GM23338 (cell line): ENCODE results near the gene SHISA4. TPM values are rescaled to one million over a fixed set of nuclear protein-coding genes. Genes with fewer than 3 reads are reported as not detected.
A peak's percentile ranks its signal among the peaks of the same experiment; 100 is the strongest.

Experiments
- ATAC-seq: fragments of 200-7000 bp; cut with Tn5 transposase; 3 replicates; pipeline ENCODE4 v1.9.1; 2020
- DNase-seq: peaks from one replicate; pipeline ENCODE4 v3.0.0-alpha.2; 2015; ENCODE audit warnings: low spot score
- H2AFZ ChIP-seq: fragments of 200-600 bp; sonication (generic); 2 replicates; pipeline ENCODE4 v1.8.0; 2016; ENCODE audit warnings: antibody characterized with exemption, mild to moderate bottlenecking, moderate library complexity
- H3F3A ChIP-seq: fragments of 200-600 bp; sonication (generic); replicated peaks from 2 replicates; pipeline ENCODE4 v1.8.0; 2017; ENCODE audit warnings: antibody characterized with exemption, mixed run types, low read depth
- H3K27ac ChIP-seq: fragments of 200-600 bp; sonication (generic); 2 replicates; pipeline ENCODE4 v1.6.1; 2016; ENCODE audit warnings: low read depth
- H3K27me3 ChIP-seq: fragments of 200-600 bp; sonication (generic); 2 replicates; pipeline ENCODE4 v1.8.0; 2016; ENCODE audit warnings: mild to moderate bottlenecking, mixed run types, moderate library complexity; ENCODE audit not compliant: insufficient read depth
- H3K36me3 ChIP-seq: fragments of 200-600 bp; sonication (generic); 2 replicates; pipeline ENCODE4 v1.8.0; 2016; ENCODE audit warnings: mild to moderate bottlenecking; ENCODE audit not compliant: insufficient read depth
- H3K4me1 ChIP-seq: fragments of 200-600 bp; sonication (generic); 2 replicates; pipeline ENCODE4 v1.8.0; 2016; ENCODE audit warnings: mild to moderate bottlenecking, moderate library complexity; ENCODE audit not compliant: insufficient read depth
- H3K4me2 ChIP-seq: fragments of 200-600 bp; sonication (generic); 2 replicates; pipeline ENCODE4 v1.7.1; 2017; ENCODE audit warnings: mixed run types
- H3K4me3 ChIP-seq: fragments of 200-600 bp; sonication (generic); 2 replicates; pipeline ENCODE4 v1.6.1; 2016; ENCODE audit warnings: mixed run types
- H3K79me2 ChIP-seq: fragments of 200-600 bp; sonication (generic); replicated peaks from 2 replicates; pipeline ENCODE4 v1.8.0; 2017; ENCODE audit warnings: mild to moderate bottlenecking; ENCODE audit not compliant: insufficient read depth
- H3K9me2 ChIP-seq: fragments of 200-600 bp; sonication (generic); 2 replicates; pipeline ENCODE4 v1.8.0; 2017; ENCODE audit not compliant: insufficient read depth
- H4K20me1 ChIP-seq: fragments of 200-600 bp; sonication (generic); replicated peaks from 2 replicates; pipeline ENCODE4 v1.8.0; 2017; ENCODE audit warnings: mild to moderate bottlenecking; ENCODE audit not compliant: insufficient read depth
- H3K27ac Mint-ChIP-seq: 2 replicates; pipeline ENCODE4 v1.8.0; 2020; ENCODE audit warnings: inconsistent platforms, mild to moderate bottlenecking, moderate library complexity, mixed read lengths
- H3K27me3 Mint-ChIP-seq: 3 replicates; pipeline ENCODE4 v1.8.0; 2022; ENCODE audit warnings: low read depth, mild to moderate bottlenecking, moderate library complexity, mixed read lengths, inconsistent platforms; ENCODE audit not compliant: insufficient read depth, poor library complexity
- H3K36me3 Mint-ChIP-seq: 3 replicates; pipeline ENCODE4 v1.8.0; 2021; ENCODE audit warnings: low read depth, mild to moderate bottlenecking, inconsistent platforms, moderate library complexity, mixed read lengths
- H3K4me1 Mint-ChIP-seq: 3 replicates; pipeline ENCODE4 v1.8.0; 2020; ENCODE audit warnings: mild to moderate bottlenecking, inconsistent platforms, mixed read lengths
- H3K4me3 Mint-ChIP-seq: 3 replicates; pipeline ENCODE4 v1.8.0; 2021; ENCODE audit warnings: moderate library complexity, mild to moderate bottlenecking, inconsistent platforms, mixed read lengths
- H3K9me3 Mint-ChIP-seq: 3 replicates; pipeline ENCODE4 v1.8.0; 2020; ENCODE audit warnings: moderate library complexity, mild to moderate bottlenecking, inconsistent platforms, mixed read lengths
- JUNB ChIP-seq: IDR thresholded peaks from one replicate; pipeline ENCODE4 v1.6.1; 2016; ENCODE audit warnings: antibody characterized with exemption; ENCODE audit not compliant: unreplicated experiment
- NANOG ChIP-seq: IDR thresholded peaks from 2 replicates; pipeline ENCODE4 v1.6.1; 2016; ENCODE audit warnings: antibody characterized with exemption, borderline replicate concordance
- STAT1 ChIP-seq: IDR thresholded peaks from one replicate; pipeline ENCODE4 v1.6.1; 2016; ENCODE audit warnings: antibody characterized with exemption; ENCODE audit not compliant: unreplicated experiment
- ZNF114 ChIP-seq: fragments of 250-450 bp; sonication (Bioruptor Pico); IDR thresholded peaks from 2 replicates; pipeline ENCODE4 v1.5.0; 2020; ENCODE audit warnings: mild to moderate bottlenecking, moderate library complexity
- ZNF331 ChIP-seq: fragments of 250-450 bp; sonication (Bioruptor Pico); IDR thresholded peaks from 2 replicates; pipeline ENCODE4 v1.5.0; 2020; ENCODE audit warnings: low read depth, mild to moderate bottlenecking, moderate library complexity
- polyA plus RNA-seq: library from polyadenylated mRNA; unstranded; fragments of >200 nt; fragmentation: Nextera tagmentation; extraction: Ambion mirVana; gene quantifications from 2 replicates; pipeline ENCODE4 v1.2.1, GENCODE V29; 2016
- total RNA-seq: library from RNA; depleted of rRNA; stranded (reverse); fragments of >200 nt; shearing (Covaris generic); gene quantifications from 2 replicates; pipeline ENCODE4 v1.2.3, GENCODE V29; 2014
- TF ChIP-seq, protein P1 (sequence below), 2 experiments: fragments of 200-600 bp in 1 of 2; sonication (generic) in 1 of 2; conservative IDR thresholded peaks; 2 replicates each; pipeline versions ENCODE4 v1.5.1 to v1.6.1; 2016 to 2017; ENCODE audit warnings: antibody characterized with exemption in 2 of 2, low read depth in 2 of 2, mild to moderate bottlenecking in 2 of 2, moderate library complexity in 1 of 2
- TF ChIP-seq, protein P2 (sequence below): IDR thresholded peaks from one replicate; pipeline ENCODE4 v1.6.1; 2018; ENCODE audit warnings: antibody characterized with exemption; ENCODE audit not compliant: unreplicated experiment
- TF ChIP-seq, protein P3 (sequence below): fragments of 250-450 bp; sonication (Bioruptor Pico); IDR thresholded peaks from 2 replicates; pipeline ENCODE4 v1.5.0; 2020; ENCODE audit warnings: mild to moderate bottlenecking, moderate library complexity
- TF ChIP-seq, protein P4 (sequence below): IDR thresholded peaks from 2 replicates; pipeline ENCODE4 v1.6.1; 2016; ENCODE audit warnings: antibody characterized with exemption

The SHISA4 gene
- total and polyA plus RNA-seq, 2 experiments from 2014 or later, result 8.0 to 9.2 TPM

DNA sequence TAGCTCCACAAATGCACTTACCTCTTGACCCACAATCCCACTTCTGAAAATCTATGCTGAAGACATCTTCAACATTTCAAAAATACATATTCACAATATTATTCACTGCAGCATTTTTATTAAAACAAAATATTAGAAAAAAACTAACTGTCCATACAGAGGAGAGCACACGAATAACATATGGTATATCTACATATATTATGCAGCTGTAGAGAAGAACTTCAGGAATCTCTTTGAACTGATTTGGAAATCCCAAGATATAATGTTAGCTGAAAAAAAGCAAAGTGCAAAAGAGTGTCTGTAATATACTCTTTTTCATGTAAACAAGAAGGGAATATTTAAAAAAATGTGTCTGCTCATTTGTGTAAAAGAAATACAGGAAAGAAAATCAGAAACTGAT is 48.2 kb upstream of the SHISA4 start (continued):
- TF ChIP-seq, protein P1, sequence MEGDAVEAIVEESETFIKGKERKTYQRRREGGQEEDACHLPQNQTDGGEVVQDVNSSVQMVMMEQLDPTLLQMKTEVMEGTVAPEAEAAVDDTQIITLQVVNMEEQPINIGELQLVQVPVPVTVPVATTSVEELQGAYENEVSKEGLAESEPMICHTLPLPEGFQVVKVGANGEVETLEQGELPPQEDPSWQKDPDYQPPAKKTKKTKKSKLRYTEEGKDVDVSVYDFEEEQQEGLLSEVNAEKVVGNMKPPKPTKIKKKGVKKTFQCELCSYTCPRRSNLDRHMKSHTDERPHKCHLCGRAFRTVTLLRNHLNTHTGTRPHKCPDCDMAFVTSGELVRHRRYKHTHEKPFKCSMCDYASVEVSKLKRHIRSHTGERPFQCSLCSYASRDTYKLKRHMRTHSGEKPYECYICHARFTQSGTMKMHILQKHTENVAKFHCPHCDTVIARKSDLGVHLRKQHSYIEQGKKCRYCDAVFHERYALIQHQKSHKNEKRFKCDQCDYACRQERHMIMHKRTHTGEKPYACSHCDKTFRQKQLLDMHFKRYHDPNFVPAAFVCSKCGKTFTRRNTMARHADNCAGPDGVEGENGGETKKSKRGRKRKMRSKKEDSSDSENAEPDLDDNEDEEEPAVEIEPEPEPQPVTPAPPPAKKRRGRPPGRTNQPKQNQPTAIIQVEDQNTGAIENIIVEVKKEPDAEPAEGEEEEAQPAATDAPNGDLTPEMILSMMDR (conservative IDR thresholded peaks at IDR 0.05; ENCODE audit: low read depth in 2 of 2), result no peak
- TF ChIP-seq, protein P2, sequence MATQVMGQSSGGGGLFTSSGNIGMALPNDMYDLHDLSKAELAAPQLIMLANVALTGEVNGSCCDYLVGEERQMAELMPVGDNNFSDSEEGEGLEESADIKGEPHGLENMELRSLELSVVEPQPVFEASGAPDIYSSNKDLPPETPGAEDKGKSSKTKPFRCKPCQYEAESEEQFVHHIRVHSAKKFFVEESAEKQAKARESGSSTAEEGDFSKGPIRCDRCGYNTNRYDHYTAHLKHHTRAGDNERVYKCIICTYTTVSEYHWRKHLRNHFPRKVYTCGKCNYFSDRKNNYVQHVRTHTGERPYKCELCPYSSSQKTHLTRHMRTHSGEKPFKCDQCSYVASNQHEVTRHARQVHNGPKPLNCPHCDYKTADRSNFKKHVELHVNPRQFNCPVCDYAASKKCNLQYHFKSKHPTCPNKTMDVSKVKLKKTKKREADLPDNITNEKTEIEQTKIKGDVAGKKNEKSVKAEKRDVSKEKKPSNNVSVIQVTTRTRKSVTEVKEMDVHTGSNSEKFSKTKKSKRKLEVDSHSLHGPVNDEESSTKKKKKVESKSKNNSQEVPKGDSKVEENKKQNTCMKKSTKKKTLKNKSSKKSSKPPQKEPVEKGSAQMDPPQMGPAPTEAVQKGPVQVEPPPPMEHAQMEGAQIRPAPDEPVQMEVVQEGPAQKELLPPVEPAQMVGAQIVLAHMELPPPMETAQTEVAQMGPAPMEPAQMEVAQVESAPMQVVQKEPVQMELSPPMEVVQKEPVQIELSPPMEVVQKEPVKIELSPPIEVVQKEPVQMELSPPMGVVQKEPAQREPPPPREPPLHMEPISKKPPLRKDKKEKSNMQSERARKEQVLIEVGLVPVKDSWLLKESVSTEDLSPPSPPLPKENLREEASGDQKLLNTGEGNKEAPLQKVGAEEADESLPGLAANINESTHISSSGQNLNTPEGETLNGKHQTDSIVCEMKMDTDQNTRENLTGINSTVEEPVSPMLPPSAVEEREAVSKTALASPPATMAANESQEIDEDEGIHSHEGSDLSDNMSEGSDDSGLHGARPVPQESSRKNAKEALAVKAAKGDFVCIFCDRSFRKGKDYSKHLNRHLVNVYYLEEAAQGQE, result no peak
- no peak for TF ChIP-seq NANOG

DNA sequence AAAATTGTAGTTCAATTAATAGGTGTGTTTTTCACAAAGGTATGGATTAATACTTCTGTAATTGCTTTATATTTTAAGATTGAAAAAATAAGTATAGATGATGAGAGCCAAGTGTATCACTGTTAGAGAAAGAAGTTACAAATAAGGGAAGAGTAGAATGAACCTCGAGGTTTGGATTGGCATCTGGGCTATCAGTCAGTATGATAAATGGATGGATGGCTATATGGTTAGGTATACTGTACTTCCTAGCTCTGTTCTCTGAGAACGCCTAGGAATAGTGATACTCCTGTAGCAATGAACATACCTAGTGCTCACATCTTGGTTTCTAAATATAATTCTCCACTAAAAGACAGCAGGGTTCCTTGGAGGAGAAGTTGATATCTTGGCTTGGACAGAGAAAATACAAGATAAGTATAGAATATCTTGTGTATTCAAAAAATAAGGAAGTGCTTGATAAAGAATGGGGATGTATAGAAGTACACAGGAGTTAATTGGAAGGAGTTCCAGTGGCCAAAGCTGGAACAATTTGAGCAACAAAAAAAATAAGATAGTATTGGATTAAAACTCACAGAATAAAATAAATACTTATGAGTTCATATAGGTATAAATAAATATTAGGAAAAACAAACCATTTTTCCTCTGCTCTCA is 47.3 kb upstream of the SHISA4 start:
- Histone ChIP-seq H3K4me2 (peak overlapping the region; percentile 52; the same call in 1 of the 2 replicates), H3K36me3 (no peaks in the 10 kb centered on the region), H3K4me3 (no peak overlapping the region), H4K20me1 (peaks cover 64% of the 10 kb centered on the region), H3K4me1 (peaks cover 27% of the 10 kb centered on the region), H3K27me3 (no peaks in the 10 kb centered on the region), H3K27ac (no peak overlapping the region), H3F3A (no peaks in the 10 kb centered on the region), H3K79me2 (peaks cover 100% of the 10 kb centered on the region), H2AFZ (no peak overlapping the region), H3K9me2 (no peaks in the 10 kb centered on the region)
- Mint-ChIP-seq H3K27ac (no peak overlapping the region), H3K36me3 (peaks cover 12% of the 10 kb centered on the region), H3K27me3 (no peaks in the 10 kb centered on the region), H3K4me1 (peaks cover 29% of the 10 kb centered on the region), H3K4me3 (no peak overlapping the region), H3K9me3 (no peaks in the 10 kb centered on the region)
- no peak for TF ChIP-seq ZNF114
- TF ChIP-seq ZNF331 (CRISPR knock-in tag), result no peak
- TF ChIP-seq, protein P3, sequence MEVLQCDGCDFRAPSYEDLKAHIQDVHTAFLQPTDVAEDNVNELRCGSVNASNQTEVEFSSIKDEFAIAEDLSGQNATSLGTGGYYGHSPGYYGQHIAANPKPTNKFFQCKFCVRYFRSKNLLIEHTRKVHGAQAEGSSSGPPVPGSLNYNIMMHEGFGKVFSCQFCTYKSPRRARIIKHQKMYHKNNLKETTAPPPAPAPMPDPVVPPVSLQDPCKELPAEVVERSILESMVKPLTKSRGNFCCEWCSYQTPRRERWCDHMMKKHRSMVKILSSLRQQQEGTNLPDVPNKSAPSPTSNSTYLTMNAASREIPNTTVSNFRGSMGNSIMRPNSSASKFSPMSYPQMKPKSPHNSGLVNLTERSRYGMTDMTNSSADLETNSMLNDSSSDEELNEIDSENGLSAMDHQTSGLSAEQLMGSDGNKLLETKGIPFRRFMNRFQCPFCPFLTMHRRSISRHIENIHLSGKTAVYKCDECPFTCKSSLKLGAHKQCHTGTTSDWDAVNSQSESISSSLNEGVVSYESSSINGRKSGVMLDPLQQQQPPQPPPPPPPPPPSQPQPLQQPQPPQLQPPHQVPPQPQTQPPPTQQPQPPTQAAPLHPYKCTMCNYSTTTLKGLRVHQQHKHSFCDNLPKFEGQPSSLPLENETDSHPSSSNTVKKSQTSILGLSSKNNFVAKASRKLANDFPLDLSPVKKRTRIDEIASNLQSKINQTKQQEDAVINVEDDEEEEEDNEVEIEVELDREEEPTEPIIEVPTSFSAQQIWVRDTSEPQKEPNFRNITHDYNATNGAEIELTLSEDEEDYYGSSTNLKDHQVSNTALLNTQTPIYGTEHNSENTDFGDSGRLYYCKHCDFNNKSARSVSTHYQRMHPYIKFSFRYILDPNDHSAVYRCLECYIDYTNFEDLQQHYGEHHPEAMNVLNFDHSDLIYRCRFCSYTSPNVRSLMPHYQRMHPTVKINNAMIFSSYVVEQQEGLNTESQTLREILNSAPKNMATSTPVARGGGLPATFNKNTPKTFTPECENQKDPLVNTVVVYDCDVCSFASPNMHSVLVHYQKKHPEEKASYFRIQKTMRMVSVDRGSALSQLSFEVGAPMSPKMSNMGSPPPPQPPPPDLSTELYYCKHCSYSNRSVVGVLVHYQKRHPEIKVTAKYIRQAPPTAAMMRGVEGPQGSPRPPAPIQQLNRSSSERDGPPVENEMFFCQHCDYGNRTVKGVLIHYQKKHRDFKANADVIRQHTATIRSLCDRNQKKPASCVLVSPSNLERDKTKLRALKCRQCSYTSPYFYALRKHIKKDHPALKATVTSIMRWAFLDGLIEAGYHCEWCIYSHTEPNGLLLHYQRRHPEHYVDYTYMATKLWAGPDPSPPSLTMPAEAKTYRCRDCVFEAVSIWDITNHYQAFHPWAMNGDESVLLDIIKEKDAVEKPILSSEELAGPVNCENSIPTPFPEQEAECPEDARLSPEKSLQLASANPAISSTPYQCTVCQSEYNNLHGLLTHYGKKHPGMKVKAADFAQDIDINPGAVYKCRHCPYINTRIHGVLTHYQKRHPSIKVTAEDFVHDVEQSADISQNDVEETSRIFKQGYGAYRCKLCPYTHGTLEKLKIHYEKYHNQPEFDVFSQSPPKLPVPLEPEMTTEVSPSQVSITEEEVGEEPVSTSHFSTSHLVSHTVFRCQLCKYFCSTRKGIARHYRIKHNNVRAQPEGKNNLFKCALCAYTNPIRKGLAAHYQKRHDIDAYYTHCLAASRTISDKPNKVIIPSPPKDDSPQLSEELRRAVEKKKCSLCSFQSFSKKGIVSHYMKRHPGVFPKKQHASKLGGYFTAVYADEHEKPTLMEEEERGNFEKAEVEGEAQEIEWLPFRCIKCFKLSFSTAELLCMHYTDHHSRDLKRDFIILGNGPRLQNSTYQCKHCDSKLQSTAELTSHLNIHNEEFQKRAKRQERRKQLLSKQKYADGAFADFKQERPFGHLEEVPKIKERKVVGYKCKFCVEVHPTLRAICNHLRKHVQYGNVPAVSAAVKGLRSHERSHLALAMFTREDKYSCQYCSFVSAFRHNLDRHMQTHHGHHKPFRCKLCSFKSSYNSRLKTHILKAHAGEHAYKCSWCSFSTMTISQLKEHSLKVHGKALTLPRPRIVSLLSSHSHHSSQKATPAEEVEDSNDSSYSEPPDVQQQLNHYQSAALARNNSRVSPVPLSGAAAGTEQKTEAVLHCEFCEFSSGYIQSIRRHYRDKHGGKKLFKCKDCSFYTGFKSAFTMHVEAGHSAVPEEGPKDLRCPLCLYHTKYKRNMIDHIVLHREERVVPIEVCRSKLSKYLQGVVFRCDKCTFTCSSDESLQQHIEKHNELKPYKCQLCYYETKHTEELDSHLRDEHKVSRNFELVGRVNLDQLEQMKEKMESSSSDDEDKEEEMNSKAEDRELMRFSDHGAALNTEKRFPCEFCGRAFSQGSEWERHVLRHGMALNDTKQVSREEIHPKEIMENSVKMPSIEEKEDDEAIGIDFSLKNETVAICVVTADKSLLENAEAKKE, result no peak
- TF ChIP-seq, protein P4, sequence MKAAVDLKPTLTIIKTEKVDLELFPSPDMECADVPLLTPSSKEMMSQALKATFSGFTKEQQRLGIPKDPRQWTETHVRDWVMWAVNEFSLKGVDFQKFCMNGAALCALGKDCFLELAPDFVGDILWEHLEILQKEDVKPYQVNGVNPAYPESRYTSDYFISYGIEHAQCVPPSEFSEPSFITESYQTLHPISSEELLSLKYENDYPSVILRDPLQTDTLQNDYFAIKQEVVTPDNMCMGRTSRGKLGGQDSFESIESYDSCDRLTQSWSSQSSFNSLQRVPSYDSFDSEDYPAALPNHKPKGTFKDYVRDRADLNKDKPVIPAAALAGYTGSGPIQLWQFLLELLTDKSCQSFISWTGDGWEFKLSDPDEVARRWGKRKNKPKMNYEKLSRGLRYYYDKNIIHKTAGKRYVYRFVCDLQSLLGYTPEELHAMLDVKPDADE, result no peak
- no peak for TF ChIP-seq JUNB
- TF ChIP-seq, protein P1 (conservative IDR thresholded peaks at IDR 0.05; ENCODE audit: low read depth in 2 of 2), result no peak
- TF ChIP-seq STAT1, result no peak
- TF ChIP-seq NANOG, result no peak
- ATAC-seq (no peak), DNase-seq (no peak)
